Esophagus (tissue), 2 donors: ENCODE data around the gene CDH13. TPM values are rescaled to one million over a fixed set of nuclear protein-coding genes. Genes with fewer than 3 reads are reported as not detected.

Source experiments
- H3K27ac ChIP-seq, 2 donors: one replicate each; pipeline ENCODE4 v1.5.1; 2013; ENCODE audit warnings: low read depth in 2 of 2, mild to moderate bottlenecking in 2 of 2, inconsistent platforms in 1 of 2, low read length in 1 of 2, moderate library complexity in 1 of 2
- H3K27me3 ChIP-seq, 2 donors: one replicate each; pipeline ENCODE4 v1.6.1; 2013; ENCODE audit warnings: low read length in 2 of 2, control low read depth in 1 of 2, mild to moderate bottlenecking in 1 of 2; ENCODE audit not compliant: insufficient read depth in 2 of 2, control insufficient read depth in 1 of 2
- H3K36me3 ChIP-seq, 2 donors: one replicate each; pipeline ENCODE4 v1.6.1; 2013; ENCODE audit warnings: low read length in 1 of 2; ENCODE audit not compliant: control insufficient read depth in 2 of 2, insufficient read depth in 2 of 2
- H3K4me1 ChIP-seq, 2 donors: one replicate each; pipeline ENCODE4 v1.6.1; 2013; ENCODE audit warnings: low read length in 1 of 2; ENCODE audit not compliant: control insufficient read depth in 2 of 2, insufficient read depth in 2 of 2
- H3K4me3 ChIP-seq, 2 donors: one replicate each; pipeline ENCODE4 v1.5.1; 2013; ENCODE audit warnings: low read length in 2 of 2, mild to moderate bottlenecking in 2 of 2, low read depth in 1 of 2, moderate library complexity in 1 of 2
- H3K9me3 ChIP-seq, 2 donors: one replicate each; pipeline ENCODE4 v1.6.1; 2013; ENCODE audit warnings: mild to moderate bottlenecking in 2 of 2, low read depth in 1 of 2, low read length in 1 of 2, moderate library complexity in 1 of 2; ENCODE audit not compliant: control insufficient read depth in 2 of 2, insufficient read depth in 1 of 2
- WGBS, 2 donors: extraction: QIAGEN DNeasy Blood & Tissue Kit; methylation state at CpG; one replicate each; pipeline ENCODE4 v1.1.7; 2013; 5-methylcytosine and 5-hydroxymethylcytosine counted together
- polyA plus RNA-seq, 2 donors: library from polyadenylated mRNA; stranded (reverse); fragments of 200-250 nt; gene quantifications; one replicate each; pipeline ENCODE4 v1.2.3, GENCODE V29; 2013
- donor health status: healthy with polysubstance abuse.
- donor health status: Bipolar disorder and iron deficiency.

CDH13 gene
- polyA plus RNA-seq, 2 donors = 1.3 to 4.3 TPM

- Histone ChIP-seq H3K4me1 (no peaks in the 10 kb centered on the region), H3K9me3 (peaks cover 0 to 2% of the 10 kb centered on the region in 2 donors), H3K4me3 (no peak overlapping the region), H3K36me3 (no peaks in the 10 kb centered on the region), H3K27me3 (no peaks in the 10 kb centered on the region), H3K27ac (no peak overlapping the region)
- 82 to 88% methylated on average over 8 of the region's 8 CpGs for WGBS, 2 donors
These were observed 489.6 kb downstream of the CDH13 start for GRCh38 chr16:83116274-83116892.

DNA sequence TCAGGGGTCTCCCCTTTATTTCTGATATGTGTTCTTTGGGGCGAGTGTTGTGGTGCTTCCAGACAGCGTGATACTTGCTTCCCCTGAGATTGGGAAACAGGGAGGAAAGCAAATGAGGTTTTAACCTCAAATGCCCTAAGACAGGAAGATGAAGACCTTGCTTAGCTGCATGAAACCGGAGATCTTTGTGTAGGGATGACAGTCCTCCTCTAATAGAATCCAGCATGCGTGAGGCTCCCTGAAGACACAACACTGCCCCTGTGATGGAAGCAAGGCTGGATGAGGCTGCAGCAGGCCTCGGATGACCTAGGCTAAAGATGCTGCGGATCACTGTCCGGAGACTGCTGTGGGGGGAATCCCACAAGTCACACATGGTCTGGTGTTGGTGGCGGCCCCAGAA is 491.0 kb downstream of the CDH13 start:
- 85 to 90% methylated on average over 8 of the region's 8 CpGs for WGBS, 2 donors
- Histone ChIP-seq H3K36me3 (no peaks in the 10 kb centered on the region), H3K27ac (no peak overlapping the region), H3K4me3 (no peak overlapping the region), H3K9me3 (peaks cover 0 to 2% of the 10 kb centered on the region in 2 donors), H3K27me3 (no peaks in the 10 kb centered on the region), H3K4me1 (no peaks in the 10 kb centered on the region)

DNA sequence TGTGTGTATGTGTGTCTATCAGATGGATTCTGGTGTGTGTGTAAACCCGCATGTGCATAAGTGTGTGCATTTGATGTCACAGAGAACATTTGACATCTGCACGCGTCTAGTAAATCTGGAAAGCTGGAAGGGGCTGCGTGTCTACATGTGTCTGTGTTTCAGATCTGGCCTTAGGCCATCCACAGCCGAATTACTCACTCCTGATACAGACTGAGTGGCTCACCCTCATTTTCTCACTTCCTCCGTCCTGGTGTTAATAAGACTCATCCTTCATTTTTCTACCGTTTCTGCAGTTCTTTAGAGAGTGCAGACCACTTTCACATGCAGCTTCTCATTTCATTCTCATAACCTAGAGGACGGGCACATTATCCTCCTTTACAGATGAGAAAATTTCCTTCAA is 491.6 kb downstream of the CDH13 start:
- 64 to 66% methylated on average over 8 of the region's 8 CpGs for WGBS, 2 donors
- Histone ChIP-seq H3K9me3 (peaks cover 0 to 2% of the 10 kb centered on the region in 2 donors), H3K36me3 (no peaks in the 10 kb centered on the region), H3K27me3 (no peaks in the 10 kb centered on the region), H3K4me1 (no peaks in the 10 kb centered on the region), H3K27ac (no peak overlapping the region), H3K4me3 (no peak overlapping the region)

DNA sequence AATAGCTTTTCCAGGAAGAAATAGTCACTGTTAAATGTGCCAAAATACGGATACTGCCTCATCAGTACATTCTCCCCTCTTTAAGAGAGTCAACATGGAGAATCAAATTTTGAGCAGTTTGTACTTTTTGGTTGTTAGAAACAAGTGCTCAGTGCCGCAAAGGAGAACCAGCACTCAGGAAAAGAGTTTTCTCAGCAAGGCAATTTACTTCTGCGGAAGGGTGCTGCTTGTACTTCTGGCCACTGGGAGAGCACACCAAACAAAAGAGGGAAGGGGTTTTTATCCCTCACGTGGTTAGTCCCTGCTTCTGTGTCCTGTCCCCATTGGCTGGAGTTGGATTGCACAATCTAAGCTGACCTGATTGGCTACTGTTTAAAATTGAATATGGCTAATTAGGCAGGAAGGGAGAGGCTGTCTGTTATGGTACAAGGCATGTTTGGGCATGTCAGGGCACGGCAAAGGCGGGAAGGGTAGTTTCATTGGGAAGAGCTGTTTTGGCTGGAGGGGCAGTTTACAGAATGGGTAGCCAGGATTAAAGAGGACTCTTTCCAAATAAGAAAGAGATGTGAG is 499.3 kb downstream of the CDH13 start:
- WGBS, 2 donors = 84 to 87% methylated on average over 6 of the region's 6 CpGs
- Histone ChIP-seq H3K36me3 (no peaks in the 10 kb centered on the region), H3K27me3 (no peaks in the 10 kb centered on the region), H3K9me3 (peaks cover 3% of the 10 kb centered on the region in 2 donors), H3K4me3 (no peak overlapping the region), H3K27ac (no peak overlapping the region), H3K4me1 (no peaks in the 10 kb centered on the region)

DNA sequence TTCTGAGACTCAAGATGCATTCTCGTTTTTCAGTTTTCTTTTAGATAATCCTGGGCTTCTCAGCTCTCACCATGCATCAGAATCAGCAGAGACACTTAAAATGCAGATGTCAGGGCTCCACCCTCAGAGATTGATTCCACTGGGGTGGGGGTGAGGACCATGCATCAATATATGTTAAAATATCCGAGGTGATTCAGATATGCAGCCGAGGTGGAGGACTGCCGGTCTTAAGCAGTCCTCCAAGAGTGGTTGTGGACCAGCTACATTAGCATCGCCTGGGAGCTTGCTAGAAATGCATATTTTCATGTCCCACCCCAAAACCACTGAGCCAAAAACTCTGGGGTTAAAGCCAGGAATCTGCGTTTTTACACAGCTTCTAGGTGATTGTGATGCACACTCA is 501.3 kb downstream of the CDH13 start:
- no peaks in the 10 kb centered on the region for H3K4me1 ChIP-seq
- no peaks in the 10 kb centered on the region for H3K36me3 ChIP-seq
- H3K9me3 ChIP-seq = peaks cover 3% of the 10 kb centered on the region in 2 donors
- no peak overlapping the region for H3K27ac ChIP-seq
- no peak overlapping the region for H3K4me3 ChIP-seq
- H3K27me3 ChIP-seq = no peaks in the 10 kb centered on the region
- 87 to 88% methylated on average over 6 of the region's 6 CpGs for WGBS, 2 donors

GRCh38 chr16:83130039-83130438 is 503.3 kb downstream of the CDH13 start:
- Histone ChIP-seq H3K27ac (no peak overlapping the region), H3K36me3 (no peaks in the 10 kb centered on the region), H3K9me3 (peaks cover 3% of the 10 kb centered on the region in 2 donors), H3K4me1 (no peaks in the 10 kb centered on the region), H3K4me3 (no peak overlapping the region), H3K27me3 (no peaks in the 10 kb centered on the region)
- 82 to 91% methylated on average over 3 of the region's 3 CpGs for WGBS, 2 donors

GRCh38 chr16:83134638-83135037 is 507.9 kb downstream of the CDH13 start:
- H3K9me3 ChIP-seq = no peaks in the 10 kb centered on the region
- H3K36me3 ChIP-seq = no peaks in the 10 kb centered on the region
- H3K4me3 ChIP-seq = no peak overlapping the region
- peaks cover 0 to 4% of the 10 kb centered on the region in 2 donors for H3K4me1 ChIP-seq
- no peaks in the 10 kb centered on the region for H3K27me3 ChIP-seq
- WGBS, 2 donors = 80 to 83% methylated on average over 4 of the region's 4 CpGs
- H3K27ac ChIP-seq = no peak overlapping the region

- Histone ChIP-seq H3K27me3 (no peaks in the 10 kb centered on the region), H3K4me3 (no peak overlapping the region), H3K9me3 (no peaks in the 10 kb centered on the region), H3K36me3 (no peaks in the 10 kb centered on the region), H3K27ac (no peak overlapping the region), H3K4me1 (peaks cover 0 to 4% of the 10 kb centered on the region in 2 donors)
- WGBS, 2 donors = 89 to 90% methylated on average over 9 of the region's 9 CpGs
These were observed 509.6 kb downstream of the CDH13 start for GRCh38 chr16:83136419-83136818.

DNA sequence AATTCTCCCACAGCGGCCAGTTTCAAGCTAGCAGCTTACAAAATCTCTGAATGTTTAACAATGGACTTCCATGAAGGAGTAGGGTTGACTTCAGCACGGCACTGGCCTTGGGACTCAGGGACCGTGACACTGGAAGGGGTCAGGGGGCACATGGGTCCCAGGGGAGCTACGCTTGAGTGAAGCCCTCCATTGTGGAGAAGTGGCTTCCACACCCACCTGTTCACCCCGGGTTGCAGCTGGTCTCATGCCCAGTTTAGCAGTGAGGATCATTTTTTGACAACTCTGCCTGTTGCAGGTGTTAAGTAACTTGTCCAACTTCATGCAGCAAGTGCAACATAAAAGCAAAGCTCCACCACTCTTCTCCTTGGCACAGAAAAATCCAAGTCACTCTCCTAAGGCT is 510.2 kb downstream of the CDH13 start:
- Histone ChIP-seq H3K4me3 (peak overlapping the region in 1 of 2 donors; percentile 47), H3K4me1 (peaks cover 0 to 4% of the 10 kb centered on the region in 2 donors), H3K27me3 (no peaks in the 10 kb centered on the region), H3K36me3 (no peaks in the 10 kb centered on the region), H3K9me3 (no peaks in the 10 kb centered on the region), H3K27ac (no peak overlapping the region)
- WGBS, 2 donors = 65 to 68% methylated on average over 5 of the region's 5 CpGs

DNA sequence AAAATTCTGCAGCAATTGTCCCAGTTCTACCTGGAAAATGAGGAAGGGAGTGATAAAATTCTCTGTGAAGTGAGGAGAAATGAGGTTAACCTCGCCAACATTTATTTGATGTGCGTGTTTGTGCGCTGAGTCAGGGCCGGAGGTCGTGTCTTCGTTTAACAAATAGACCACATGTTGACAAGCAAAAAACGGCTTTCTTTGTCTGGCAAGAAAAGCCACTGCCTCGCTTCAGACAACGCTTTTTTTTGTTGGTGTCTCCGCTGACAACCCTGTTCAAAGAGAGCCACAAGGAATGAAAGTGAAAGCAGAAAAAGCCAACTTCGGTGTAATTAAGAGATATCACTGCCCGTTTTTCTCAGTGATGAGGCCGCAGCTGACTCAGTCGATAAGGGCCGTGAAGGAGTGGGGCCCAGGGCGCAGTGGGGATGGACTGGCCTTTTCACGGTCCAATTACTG is 510.6 kb downstream of the CDH13 start:
- H3K9me3 ChIP-seq = no peaks in the 10 kb centered on the region
- 18 to 19% methylated on average over 17 of the region's 17 CpGs for WGBS, 2 donors
- no peaks in the 10 kb centered on the region for H3K27me3 ChIP-seq
- peak overlapping the region in 1 of 2 donors; percentile 47 for H3K4me3 ChIP-seq
- no peak overlapping the region for H3K27ac ChIP-seq
- H3K4me1 ChIP-seq = peaks cover 0 to 4% of the 10 kb centered on the region in 2 donors
- H3K36me3 ChIP-seq = no peaks in the 10 kb centered on the region
